ENCODE data around the gene TTYH1.
A peak's percentile ranks its signal among the peaks of the same experiment; 100 is the strongest.
"Not testable (repeated sequence)": the region's sequence is repeated elsewhere in the genome, so short reads cannot be mapped to it uniquely, and the experiment has no call there.

TTYH1 gene

GRCh38 chr19:54382041-54382440, 33.2 kb upstream of the TTYH1 start:
- H3K4me1 Mint-ChIP-seq: peaks cover 54% of the 10 kb centered on the region
- DNase-seq, H3K27ac Mint-ChIP-seq, H3K4me3 Mint-ChIP-seq: not testable (repeated sequence)
- H3K27me3 Mint-ChIP-seq: peaks cover 54% of the 10 kb centered on the region
- peaks cover 10% of the 10 kb centered on the region for H3K36me3 Mint-ChIP-seq
- H3K9me3 Mint-ChIP-seq: peaks cover 11% of the 10 kb centered on the region
- CTCF ChIA-PET: interaction anchor here (1.2 kb wide), 1 partner anchor 17 kb away, joined by 4 read pairs; the partner anchor contains the start of gene LAIR1

- Mint-ChIP-seq H3K27me3 (peaks cover 56% of the 10 kb centered on the region), H3K36me3 (peaks cover 10% of the 10 kb centered on the region), H3K27ac (peak overlapping the region; percentile 68), H3K4me1 (peaks cover 55% of the 10 kb centered on the region), H3K4me3 (no peak overlapping the region), H3K9me3 (peaks cover 11% of the 10 kb centered on the region)
- CTCF ChIA-PET: no interaction called here
- DNase-seq: no peak
Observed at GRCh38 chr19:54383330-54383729, 31.9 kb upstream of the TTYH1 start.

GRCh38 chr19:54387991-54388801, 27.1 kb upstream of the TTYH1 start:
- Mint-ChIP-seq H3K27ac (peak overlapping the region; percentile 90), H3K9me3 (peaks cover 1% of the 10 kb centered on the region), H3K27me3 (peaks cover 52% of the 10 kb centered on the region), H3K36me3 (no peaks in the 10 kb centered on the region), H3K4me1 (peaks cover 59% of the 10 kb centered on the region), H3K4me3 (peak overlapping the region; percentile 73)
- peak; percentile 71 for DNase-seq
- CTCF ChIA-PET: interaction anchor here (1.0 to 5.0 kb wide), 11 partner anchors 9 to 64 kb away, joined by 3 to 128 read pairs (median 4); partner anchors contain the start of gene LAIR1

GRCh38 chr19:54388802-54389139, 26.5 kb upstream of the TTYH1 start:
- CTCF ChIA-PET: interaction anchor here (1.0 to 5.0 kb wide), 11 partner anchors 10 to 64 kb away, joined by 3 to 128 read pairs (median 4); partner anchors contain the start of gene LAIR1
- H3K4me1 Mint-ChIP-seq: peaks cover 55% of the 10 kb centered on the region
- no peaks in the 10 kb centered on the region for H3K9me3 Mint-ChIP-seq
- DNase-seq: no peak
- peak overlapping the region; percentile 90 for H3K27ac Mint-ChIP-seq
- peaks cover 54% of the 10 kb centered on the region for H3K27me3 Mint-ChIP-seq
- peak overlapping the region; percentile 73 for H3K4me3 Mint-ChIP-seq
- H3K36me3 Mint-ChIP-seq: no peaks in the 10 kb centered on the region

GRCh38 chr19:54389553-54389952, 25.7 kb upstream of the TTYH1 start:
- peak overlapping the region; percentile 90 for H3K27ac Mint-ChIP-seq
- H3K27me3 Mint-ChIP-seq: peaks cover 55% of the 10 kb centered on the region
- CTCF ChIA-PET: interaction anchor here (1.3 to 5.0 kb wide), 13 partner anchors 11 to 123 kb away, joined by 3 to 128 read pairs (median 5); partner anchors contain the start of gene LAIR1
- no peak for DNase-seq
- no peaks in the 10 kb centered on the region for H3K36me3 Mint-ChIP-seq
- H3K4me3 Mint-ChIP-seq: peak overlapping the region; percentile 73
- no peaks in the 10 kb centered on the region for H3K9me3 Mint-ChIP-seq
- H3K4me1 Mint-ChIP-seq: peaks cover 55% of the 10 kb centered on the region

- no peaks in the 10 kb centered on the region for H3K9me3 Mint-ChIP-seq
- CTCF ChIA-PET: interaction anchor here (0.8 to 5.0 kb wide), 25 partner anchors 12 to 232 kb away, joined by 3 to 128 read pairs (median 5); partner anchors contain the start of genes LAIR1 and LENG1
- peak overlapping the region; percentile 79 for H3K27ac Mint-ChIP-seq
- H3K4me1 Mint-ChIP-seq: peaks cover 44% of the 10 kb centered on the region
- peaks cover 46% of the 10 kb centered on the region for H3K27me3 Mint-ChIP-seq
- no peaks in the 10 kb centered on the region for H3K36me3 Mint-ChIP-seq
- DNase-seq: peak; percentile 77
- H3K4me3 Mint-ChIP-seq: peak overlapping the region; percentile 48
Observed at GRCh38 chr19:54390942-54391577, 24.2 kb upstream of the TTYH1 start.

- Mint-ChIP-seq H3K27ac (peak overlapping the region; percentile 13), H3K36me3 (no peaks in the 10 kb centered on the region), H3K4me1 (peaks cover 42% of the 10 kb centered on the region), H3K27me3 (peaks cover 45% of the 10 kb centered on the region), H3K9me3 (no peaks in the 10 kb centered on the region), H3K4me3 (no peak overlapping the region)
- no peak for DNase-seq
- CTCF ChIA-PET: interaction anchor here (0.8 to 5.0 kb wide), 19 partner anchors 11 to 232 kb away, joined by 3 to 128 read pairs (median 5); partner anchors contain the start of genes LAIR1 and LENG1
Observed at GRCh38 chr19:54391589-54392061, 23.6 kb upstream of the TTYH1 start.

GRCh38 chr19:54392105-54392504, 23.2 kb upstream of the TTYH1 start:
- H3K27me3 Mint-ChIP-seq: peaks cover 40% of the 10 kb centered on the region
- no peak overlapping the region for H3K4me3 Mint-ChIP-seq
- H3K27ac Mint-ChIP-seq: no peak overlapping the region
- no peak for DNase-seq
- no peaks in the 10 kb centered on the region for H3K9me3 Mint-ChIP-seq
- CTCF ChIA-PET: interaction anchor here (0.8 to 5.0 kb wide), 12 partner anchors 18 to 160 kb away, joined by 3 to 128 read pairs (median 4); partner anchors contain the start of gene LAIR1
- no peaks in the 10 kb centered on the region for H3K36me3 Mint-ChIP-seq
- H3K4me1 Mint-ChIP-seq: peaks cover 42% of the 10 kb centered on the region

GRCh38 chr19:54393381-54393780, 21.9 kb upstream of the TTYH1 start:
- no peak for DNase-seq
- H3K27ac Mint-ChIP-seq: no peak overlapping the region
- H3K4me1 Mint-ChIP-seq: peaks cover 32% of the 10 kb centered on the region

GRCh38 chr19:54395685-54396084, 19.6 kb upstream of the TTYH1 start:
- no peak for DNase-seq
- CTCF ChIA-PET: no interaction called here
- peaks cover 9% of the 10 kb centered on the region for H3K4me1 Mint-ChIP-seq
- H3K4me3 Mint-ChIP-seq: no peak overlapping the region
- H3K27me3 Mint-ChIP-seq: peaks cover 35% of the 10 kb centered on the region
- H3K36me3 Mint-ChIP-seq: no peaks in the 10 kb centered on the region
- no peaks in the 10 kb centered on the region for H3K9me3 Mint-ChIP-seq
- H3K27ac Mint-ChIP-seq: no peak overlapping the region

More at GRCh38 chr19:54393381-54393780, 21.9 kb upstream of the TTYH1 start:
- CTCF ChIA-PET: no interaction called here
- no peaks in the 10 kb centered on the region for H3K9me3 Mint-ChIP-seq
- H3K27me3 Mint-ChIP-seq: peaks cover 35% of the 10 kb centered on the region
- no peak overlapping the region for H3K4me3 Mint-ChIP-seq
- H3K36me3 Mint-ChIP-seq: no peaks in the 10 kb centered on the region

- Mint-ChIP-seq H3K4me1 (no peaks in the 10 kb centered on the region), H3K27ac (no peak overlapping the region), H3K36me3 (no peaks in the 10 kb centered on the region), H3K9me3 (no peaks in the 10 kb centered on the region), H3K4me3 (no peak overlapping the region), H3K27me3 (peaks cover 14% of the 10 kb centered on the region)
- no peak for DNase-seq
- CTCF ChIA-PET: no interaction called here
Observed at GRCh38 chr19:54399189-54399588, 16.1 kb upstream of the TTYH1 start.

GRCh38 chr19:54400913-54401312, 14.4 kb upstream of the TTYH1 start:
- Mint-ChIP-seq H3K4me3 (no peak overlapping the region), H3K4me1 (no peaks in the 10 kb centered on the region), H3K36me3 (no peaks in the 10 kb centered on the region), H3K27ac (no peak overlapping the region), H3K9me3 (no peaks in the 10 kb centered on the region), H3K27me3 (peaks cover 23% of the 10 kb centered on the region)
- CTCF ChIA-PET: no interaction called here
- DNase-seq: no peak

GRCh38 chr19:54403054-54403453, 12.2 kb upstream of the TTYH1 start:
- Mint-ChIP-seq H3K4me3 (no peak overlapping the region), H3K4me1 (no peaks in the 10 kb centered on the region), H3K9me3 (peaks cover 8% of the 10 kb centered on the region), H3K36me3 (peaks cover 5% of the 10 kb centered on the region), H3K27ac (no peak overlapping the region), H3K27me3 (peaks cover 23% of the 10 kb centered on the region)
- DNase-seq: no peak
- CTCF ChIA-PET: interaction anchor here (1.2 kb wide), 1 partner anchor 12 kb away, joined by 5 read pairs; no protein-coding TSS in a partner anchor

- no peak overlapping the region for H3K4me3 Mint-ChIP-seq
- H3K27me3 Mint-ChIP-seq: peaks cover 21% of the 10 kb centered on the region
- DNase-seq: no peak
- H3K9me3 Mint-ChIP-seq: peaks cover 18% of the 10 kb centered on the region
- CTCF ChIA-PET: no interaction called here
- H3K27ac Mint-ChIP-seq: no peak overlapping the region
- no peaks in the 10 kb centered on the region for H3K4me1 Mint-ChIP-seq
- peaks cover 12% of the 10 kb centered on the region for H3K36me3 Mint-ChIP-seq
Observed at GRCh38 chr19:54405628-54406027, 9.6 kb upstream of the TTYH1 start.

Measured in activated naive CD4-positive, alpha-beta T cell treated with anti-CD3 and anti-CD28 coated beads, Interleukin-2, amount 10 ng/mL, durations not matched to agents 7 days and 5 days (primary cell).